HepG2 (cell line): ENCODE data around the gene HAGHL. TPM values are rescaled to one million over a fixed set of nuclear protein-coding genes. Genes with fewer than 3 reads are reported as not detected.

Experiments
- ARID2 ChIP-seq: sonication (generic); formaldehyde crosslinking; IDR thresholded peaks from 2 replicates; pipeline ENCODE4 v1.8.1; 2022; ENCODE audit warnings: mild to moderate bottlenecking, missing genetic modification reagents, borderline replicate concordance
- HCFC1 ChIP-seq: fragments of 150-350 bp; IDR thresholded peaks from 2 replicates; pipeline ENCODE4 v1.6.1; 2014; ENCODE audit warnings: low read depth, low read length
- JDP2 ChIP-seq: sonication (generic); formaldehyde crosslinking; IDR thresholded peaks from 2 replicates; pipeline ENCODE4 v1.8.1; 2022; ENCODE audit warnings: missing genetic modification reagents, borderline replicate concordance
- MAFG ChIP-seq: sonication (generic); formaldehyde crosslinking; IDR thresholded peaks from 2 replicates; pipeline ENCODE4 v1.5.1; 2020; ENCODE audit warnings: mild to moderate bottlenecking, missing genetic modification reagents
- MZF1 ChIP-seq: sonication (generic); formaldehyde crosslinking; IDR thresholded peaks from 2 replicates; pipeline ENCODE4 v1.8.1; 2023; ENCODE audit warnings: mild to moderate bottlenecking, missing genetic modification reagents, borderline replicate concordance
- REL ChIP-seq: sonication (generic); formaldehyde crosslinking; conservative IDR thresholded peaks from 2 replicates; pipeline ENCODE4 v1.8.0; 2022; ENCODE audit warnings: mild to moderate bottlenecking, missing genetic modification reagents, moderate library complexity
- ZC3H13 ChIP-seq: sonication (generic); formaldehyde crosslinking; IDR thresholded peaks from 2 replicates; pipeline ENCODE4 v1.8.1; 2023; ENCODE audit warnings: mild to moderate bottlenecking, missing genetic modification reagents, moderate library complexity
- ZFP36L2 ChIP-seq: sonication (generic); formaldehyde crosslinking; IDR thresholded peaks from 2 replicates; pipeline ENCODE4 v1.4.0; 2020; ENCODE audit warnings: missing genetic modification reagents
- ZFP62 ChIP-seq: sonication (generic); formaldehyde crosslinking; IDR thresholded peaks from 2 replicates; pipeline ENCODE4 v1.4.0; 2020; ENCODE audit warnings: missing genetic modification reagents
- ZNF24 ChIP-seq: fragments of 450-650 bp; IDR thresholded peaks from 2 replicates; pipeline ENCODE4 v1.6.1; 2017; ENCODE audit warnings: antibody characterized with exemption, mild to moderate bottlenecking
- polyA plus RNA-seq, 8 experiments: library from polyadenylated mRNA; depleted of rRNA in 3 of 8; stranded (reverse) in 7 of 8; unstranded in 1 of 8; fragments of >200 nt; fragmentation: Illumina TruSeq in 4 of 8; extraction: Trizol in 4 of 8; gene quantifications; 2 replicates each; pipeline versions ENCODE4 v1.2.1 to v1.2.3, GENCODE V29; 2011 to 2016; ENCODE audit warnings: low read depth in 4 of 8, missing spikeins in 1 of 8, mixed read lengths in 1 of 8; ENCODE audit not compliant: insufficient read depth in 1 of 8
- total RNA-seq, 5 experiments: library from RNA; depleted of rRNA; stranded (reverse); fragments of >200 nt; fragmentation: Illumina TruSeq; extraction: Trizol; gene quantifications; 2 replicates each; pipeline ENCODE4 v1.2.3, GENCODE V29; 2016; ENCODE audit warnings: low read depth in 1 of 5
- TF ChIP-seq, protein P1 (sequence below): sonication (generic); formaldehyde crosslinking; IDR thresholded peaks from 2 replicates; pipeline ENCODE4 v1.5.1; 2020; ENCODE audit warnings: missing genetic modification reagents, mild to moderate bottlenecking, borderline replicate concordance
- TF ChIP-seq, protein P2 (sequence below): sonication (generic); formaldehyde crosslinking; IDR thresholded peaks from 2 replicates; pipeline ENCODE4 v1.8.1; 2023; ENCODE audit warnings: missing genetic modification reagents, inconsistent platforms, borderline replicate concordance
- TF ChIP-seq, protein P3 (sequence below): IDR thresholded peaks from 2 replicates; pipeline ENCODE4 v1.6.1; 2016; ENCODE audit warnings: low read depth, borderline replicate concordance
- TF ChIP-seq, protein P4 (sequence below): sonication (generic); formaldehyde crosslinking; IDR thresholded peaks from 2 replicates; pipeline ENCODE4 v1.4.0; 2020; ENCODE audit warnings: mild to moderate bottlenecking, missing genetic modification reagents
- TF ChIP-seq, protein P5 (sequence below): sonication (generic); formaldehyde crosslinking; IDR thresholded peaks from 2 replicates; pipeline ENCODE4 v1.5.0; 2020; ENCODE audit warnings: missing genetic modification reagents, mild to moderate bottlenecking, borderline replicate concordance
- TF ChIP-seq, protein P6 (sequence below): sonication (generic); IDR thresholded peaks from 2 replicates; pipeline ENCODE4 v1.6.1; 2016; ENCODE audit warnings: low read depth, borderline replicate concordance
- TF ChIP-seq, protein P7 (sequence below): sonication (generic); formaldehyde crosslinking; IDR thresholded peaks from 2 replicates; pipeline ENCODE4 v1.4.0; 2020; ENCODE audit warnings: missing genetic modification reagents; ENCODE audit errors: not compliant biosample characterization
- TF ChIP-seq, protein P8 (sequence below): sonication (generic); formaldehyde crosslinking; IDR thresholded peaks from 2 replicates; pipeline ENCODE4 v1.8.1; 2023; ENCODE audit warnings: mild to moderate bottlenecking, missing genetic modification reagents
- TF ChIP-seq, protein P9 (sequence below): sonication (generic); formaldehyde crosslinking; IDR thresholded peaks from 2 replicates; pipeline ENCODE4 v1.4.0; 2020; ENCODE audit warnings: missing genetic modification reagents, mild to moderate bottlenecking, borderline replicate concordance

Gene HAGHL
- total and polyA plus RNA-seq, 2 of the 13 experiments (the other 11 are each of a cell fraction or from before 2014, with no cell fraction given): 3.4 to 8.4 TPM

DNA sequence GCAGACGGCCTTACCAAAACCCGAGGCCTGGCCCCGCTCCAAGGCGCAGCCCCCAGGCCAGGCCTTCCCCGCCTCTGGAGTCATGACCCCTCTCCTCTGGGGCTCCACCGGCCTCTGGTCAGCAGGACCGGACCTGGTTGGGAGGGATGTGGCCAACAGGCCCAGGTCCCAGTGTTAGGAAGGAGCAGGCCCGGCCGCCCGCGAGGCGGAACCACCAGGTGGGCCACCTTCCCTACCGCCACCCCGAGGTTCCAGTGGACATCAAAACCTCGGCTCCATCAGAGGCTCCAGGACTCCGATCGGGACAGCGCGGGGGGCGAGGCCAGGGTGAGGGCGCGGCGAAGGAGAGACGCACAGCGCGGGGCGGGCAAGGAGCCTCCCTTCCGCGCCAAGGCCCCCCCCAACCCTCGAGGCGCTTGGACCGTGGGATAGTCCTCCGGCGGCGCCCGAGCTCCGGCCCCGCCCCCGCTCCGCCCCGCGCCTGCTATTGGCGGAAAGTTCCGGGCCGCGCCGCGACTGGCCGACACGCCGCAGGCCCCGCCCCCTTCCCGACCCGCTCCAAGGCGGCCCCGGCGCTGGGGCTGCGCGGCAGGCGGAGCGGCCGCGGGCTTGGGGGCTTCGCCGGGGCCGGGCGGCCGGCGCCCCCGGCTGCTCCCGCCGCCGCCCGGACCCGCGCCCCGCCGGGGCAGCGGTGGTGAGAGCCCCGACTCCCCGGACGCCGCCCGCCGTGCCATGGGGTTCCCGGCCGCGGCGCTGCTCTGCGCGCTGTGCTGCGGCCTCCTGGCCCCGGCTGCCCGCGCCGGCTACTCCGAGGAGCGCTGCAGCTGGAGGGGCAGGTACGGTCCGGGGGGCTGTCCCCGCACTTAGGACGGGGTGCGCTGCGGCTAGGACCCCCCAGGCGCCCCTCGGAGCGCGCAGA, 12.1 kb upstream of the HAGHL start, which contains the start of gene METRN (continued):
- TF ChIP-seq ZC3H13 (CRISPR knock-in tag): no peak
- no peak for TF ChIP-seq MAFG (CRISPR knock-in tag)
- TF ChIP-seq, protein P1, sequence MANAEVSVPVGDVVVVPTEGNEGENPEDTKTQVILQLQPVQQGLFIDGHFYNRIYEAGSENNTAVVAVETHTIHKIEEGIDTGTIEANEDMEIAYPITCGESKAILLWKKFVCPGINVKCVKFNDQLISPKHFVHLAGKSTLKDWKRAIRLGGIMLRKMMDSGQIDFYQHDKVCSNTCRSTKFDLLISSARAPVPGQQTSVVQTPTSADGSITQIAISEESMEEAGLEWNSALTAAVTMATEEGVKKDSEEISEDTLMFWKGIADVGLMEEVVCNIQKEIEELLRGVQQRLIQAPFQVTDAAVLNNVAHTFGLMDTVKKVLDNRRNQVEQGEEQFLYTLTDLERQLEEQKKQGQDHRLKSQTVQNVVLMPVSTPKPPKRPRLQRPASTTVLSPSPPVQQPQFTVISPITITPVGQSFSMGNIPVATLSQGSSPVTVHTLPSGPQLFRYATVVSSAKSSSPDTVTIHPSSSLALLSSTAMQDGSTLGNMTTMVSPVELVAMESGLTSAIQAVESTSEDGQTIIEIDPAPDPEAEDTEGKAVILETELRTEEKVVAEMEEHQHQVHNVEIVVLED (CRISPR knock-in tag): 0 out of 2 replicates have a peak, but pooled peaks have one; percentile 37
- TF ChIP-seq, protein P2, sequence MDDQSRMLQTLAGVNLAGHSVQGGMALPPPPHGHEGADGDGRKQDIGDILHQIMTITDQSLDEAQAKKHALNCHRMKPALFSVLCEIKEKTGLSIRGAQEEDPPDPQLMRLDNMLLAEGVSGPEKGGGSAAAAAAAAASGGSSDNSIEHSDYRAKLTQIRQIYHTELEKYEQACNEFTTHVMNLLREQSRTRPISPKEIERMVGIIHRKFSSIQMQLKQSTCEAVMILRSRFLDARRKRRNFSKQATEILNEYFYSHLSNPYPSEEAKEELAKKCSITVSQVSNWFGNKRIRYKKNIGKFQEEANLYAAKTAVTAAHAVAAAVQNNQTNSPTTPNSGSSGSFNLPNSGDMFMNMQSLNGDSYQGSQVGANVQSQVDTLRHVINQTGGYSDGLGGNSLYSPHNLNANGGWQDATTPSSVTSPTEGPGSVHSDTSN: no peak
- TF ChIP-seq, protein P3, sequence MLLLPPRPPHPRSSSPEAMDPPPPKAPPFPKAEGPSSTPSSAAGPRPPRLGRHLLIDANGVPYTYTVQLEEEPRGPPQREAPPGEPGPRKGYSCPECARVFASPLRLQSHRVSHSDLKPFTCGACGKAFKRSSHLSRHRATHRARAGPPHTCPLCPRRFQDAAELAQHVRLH (CRISPR knock-in tag): peak; percentile 27; the same call in 1 of the 2 replicates
- TF ChIP-seq JDP2 (CRISPR knock-in tag): no peak
- TF ChIP-seq, protein P4, sequence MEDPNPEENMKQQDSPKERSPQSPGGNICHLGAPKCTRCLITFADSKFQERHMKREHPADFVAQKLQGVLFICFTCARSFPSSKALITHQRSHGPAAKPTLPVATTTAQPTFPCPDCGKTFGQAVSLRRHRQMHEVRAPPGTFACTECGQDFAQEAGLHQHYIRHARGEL (CRISPR knock-in tag): no peak
- no peak for TF ChIP-seq ZFP36L2
- TF ChIP-seq, protein P5, sequence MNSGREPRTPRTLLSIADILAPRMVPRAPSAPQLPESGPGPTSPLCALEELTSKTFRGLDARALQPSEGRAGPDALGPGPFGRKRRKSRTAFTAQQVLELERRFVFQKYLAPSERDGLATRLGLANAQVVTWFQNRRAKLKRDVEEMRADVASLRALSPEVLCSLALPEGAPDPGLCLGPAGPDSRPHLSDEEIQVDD: no peak
- TF ChIP-seq, protein P6, sequence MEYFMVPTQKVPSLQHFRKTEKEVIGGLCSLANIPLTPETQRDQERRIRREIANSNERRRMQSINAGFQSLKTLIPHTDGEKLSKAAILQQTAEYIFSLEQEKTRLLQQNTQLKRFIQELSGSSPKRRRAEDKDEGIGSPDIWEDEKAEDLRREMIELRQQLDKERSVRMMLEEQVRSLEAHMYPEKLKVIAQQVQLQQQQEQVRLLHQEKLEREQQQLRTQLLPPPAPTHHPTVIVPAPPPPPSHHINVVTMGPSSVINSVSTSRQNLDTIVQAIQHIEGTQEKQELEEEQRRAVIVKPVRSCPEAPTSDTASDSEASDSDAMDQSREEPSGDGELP: no peak
- TF ChIP-seq MZF1 (CRISPR knock-in tag): no peak
- TF ChIP-seq ZNF24: no peak
- TF ChIP-seq, protein P7, sequence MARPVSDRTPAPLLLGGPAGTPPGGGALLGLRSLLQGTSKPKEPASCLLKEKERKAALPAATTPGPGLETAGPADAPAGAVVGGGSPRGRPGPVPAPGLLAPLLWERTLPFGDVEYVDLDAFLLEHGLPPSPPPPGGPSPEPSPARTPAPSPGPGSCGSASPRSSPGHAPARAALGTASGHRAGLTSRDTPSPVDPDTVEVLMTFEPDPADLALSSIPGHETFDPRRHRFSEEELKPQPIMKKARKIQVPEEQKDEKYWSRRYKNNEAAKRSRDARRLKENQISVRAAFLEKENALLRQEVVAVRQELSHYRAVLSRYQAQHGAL: no peak
- TF ChIP-seq ARID2: no peak
- TF ChIP-seq HCFC1: no peak
- TF ChIP-seq, protein P8, sequence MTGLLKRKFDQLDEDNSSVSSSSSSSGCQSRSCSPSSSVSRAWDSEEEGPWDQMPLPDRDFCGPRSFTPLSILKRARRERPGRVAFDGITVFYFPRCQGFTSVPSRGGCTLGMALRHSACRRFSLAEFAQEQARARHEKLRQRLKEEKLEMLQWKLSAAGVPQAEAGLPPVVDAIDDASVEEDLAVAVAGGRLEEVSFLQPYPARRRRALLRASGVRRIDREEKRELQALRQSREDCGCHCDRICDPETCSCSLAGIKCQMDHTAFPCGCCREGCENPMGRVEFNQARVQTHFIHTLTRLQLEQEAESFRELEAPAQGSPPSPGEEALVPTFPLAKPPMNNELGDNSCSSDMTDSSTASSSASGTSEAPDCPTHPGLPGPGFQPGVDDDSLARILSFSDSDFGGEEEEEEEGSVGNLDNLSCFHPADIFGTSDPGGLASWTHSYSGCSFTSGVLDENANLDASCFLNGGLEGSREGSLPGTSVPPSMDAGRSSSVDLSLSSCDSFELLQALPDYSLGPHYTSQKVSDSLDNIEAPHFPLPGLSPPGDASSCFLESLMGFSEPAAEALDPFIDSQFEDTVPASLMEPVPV (CRISPR knock-in tag): no peak
- no peak for TF ChIP-seq REL (CRISPR knock-in tag)
- TF ChIP-seq ZFP62: no peak
- TF ChIP-seq, protein P9, sequence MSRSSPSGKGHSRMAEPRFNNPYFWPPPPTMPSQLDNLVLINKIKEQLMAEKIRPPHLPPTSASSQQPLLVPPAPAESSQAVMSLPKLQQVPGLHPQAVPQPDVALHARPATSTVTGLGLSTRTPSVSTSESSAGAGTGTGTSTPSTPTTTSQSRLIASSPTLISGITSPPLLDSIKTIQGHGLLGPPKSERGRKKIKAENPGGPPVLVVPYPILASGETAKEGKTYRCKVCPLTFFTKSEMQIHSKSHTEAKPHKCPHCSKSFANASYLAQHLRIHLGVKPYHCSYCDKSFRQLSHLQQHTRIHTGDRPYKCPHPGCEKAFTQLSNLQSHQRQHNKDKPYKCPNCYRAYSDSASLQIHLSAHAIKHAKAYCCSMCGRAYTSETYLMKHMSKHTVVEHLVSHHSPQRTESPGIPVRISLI (CRISPR knock-in tag): no peak
